Activated CD4-positive, alpha-beta memory T cell treated with anti-CD3 and anti-CD28 coated beads, Interleukin-2, amount 10 ng/mL, durations not matched to agents 7 days and 5 days (primary cell): ENCODE data around the gene SLC14A1. TPM values are rescaled to one million over a fixed set of nuclear protein-coding genes. Genes with fewer than 3 reads are reported as not detected.

Experiments used
- CTCF ChIA-PET: fragments of 350-600 bp; sonication (Branson Sonifier 250); formaldehyde crosslinking; loops from one replicate; lab custom pipeline; 2021; ENCODE audit warnings: antibody characterized with exemption, inconsistent platforms; lab: Charles Lee
- POLR2A ChIA-PET: fragments of 350-600 bp; sonication (Branson Sonifier 250); formaldehyde crosslinking; loops from one replicate; lab custom pipeline; 2021; ENCODE audit warnings: antibody characterized with exemption; lab: Charles Lee
- DNase-seq: peaks from one replicate; pipeline ENCODE4 v3.0.0-alpha.2; 2020
- H3K27ac Mint-ChIP-seq: one replicate; pipeline ENCODE4 v1.8.0; 2021; ENCODE audit warnings: mild to moderate bottlenecking, mixed read lengths
- H3K27me3 Mint-ChIP-seq: one replicate; pipeline ENCODE4 v1.8.0; 2021; ENCODE audit warnings: mixed read lengths
- H3K36me3 Mint-ChIP-seq: one replicate; pipeline ENCODE4 v1.8.0; 2021; ENCODE audit warnings: low read depth, mixed read lengths
- H3K4me1 Mint-ChIP-seq: one replicate; pipeline ENCODE4 v1.8.0; 2021; ENCODE audit warnings: mixed read lengths
- H3K4me3 Mint-ChIP-seq: one replicate; pipeline ENCODE4 v1.8.0; 2021; ENCODE audit warnings: mild to moderate bottlenecking, mixed read lengths
- H3K9me3 Mint-ChIP-seq: one replicate; pipeline ENCODE4 v1.8.0; 2021; ENCODE audit warnings: mixed read lengths
- total RNA-seq, 2 experiments: library from RNA; stranded (reverse); gene quantifications; one replicate each; pipeline ENCODE4 v1.2.3, GENCODE V29; 2021

SLC14A1 gene
- total RNA-seq, 2 experiments from 2014 or later: 1.5 to 2.7 TPM

DNA sequence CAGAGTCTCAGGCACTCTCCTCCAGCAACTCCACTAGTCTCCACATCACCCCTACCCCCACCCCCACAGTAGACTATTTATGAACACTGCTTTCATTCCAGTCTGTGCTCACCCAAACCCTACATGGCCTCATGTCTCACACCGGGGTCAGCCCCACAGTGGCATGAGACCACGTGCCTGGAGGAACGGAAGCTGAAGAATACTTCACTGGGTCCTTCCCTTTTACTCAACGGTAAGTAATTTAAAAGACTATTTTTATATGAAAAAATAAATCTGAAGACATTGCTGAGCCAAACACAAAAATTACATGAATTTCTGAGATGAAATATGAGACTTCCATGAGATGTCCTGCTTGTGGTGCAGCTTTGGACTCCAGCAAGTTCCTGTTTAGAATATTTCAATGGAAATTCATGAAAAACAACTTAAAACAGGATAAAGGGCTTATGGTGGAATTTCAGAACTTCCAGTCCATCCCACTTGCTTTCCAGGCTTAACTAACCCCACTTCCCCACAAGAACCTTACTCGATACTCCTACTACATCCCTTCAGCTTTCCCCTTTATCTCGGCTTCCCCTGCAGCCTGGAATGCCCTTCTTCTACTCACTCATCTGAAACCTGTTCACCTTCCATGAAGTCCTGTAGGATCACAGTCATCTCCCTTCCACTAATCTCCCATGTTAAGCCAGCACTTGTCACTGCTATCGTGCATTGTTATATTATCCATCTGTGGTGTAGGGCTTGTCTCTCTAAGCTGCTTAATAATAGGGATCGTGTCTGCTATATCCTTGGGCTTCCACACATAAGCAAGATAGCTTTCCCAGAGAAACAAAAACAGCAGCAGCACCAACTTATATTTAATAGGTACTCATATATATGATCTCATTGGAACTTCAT lies 47.9 kb downstream of the SLC14A1 start:
- H3K27me3 Mint-ChIP-seq: peaks cover 49% of the 10 kb centered on the region
- CTCF ChIA-PET: no interaction called here
- peaks cover 23% of the 10 kb centered on the region for H3K4me1 Mint-ChIP-seq

DNA sequence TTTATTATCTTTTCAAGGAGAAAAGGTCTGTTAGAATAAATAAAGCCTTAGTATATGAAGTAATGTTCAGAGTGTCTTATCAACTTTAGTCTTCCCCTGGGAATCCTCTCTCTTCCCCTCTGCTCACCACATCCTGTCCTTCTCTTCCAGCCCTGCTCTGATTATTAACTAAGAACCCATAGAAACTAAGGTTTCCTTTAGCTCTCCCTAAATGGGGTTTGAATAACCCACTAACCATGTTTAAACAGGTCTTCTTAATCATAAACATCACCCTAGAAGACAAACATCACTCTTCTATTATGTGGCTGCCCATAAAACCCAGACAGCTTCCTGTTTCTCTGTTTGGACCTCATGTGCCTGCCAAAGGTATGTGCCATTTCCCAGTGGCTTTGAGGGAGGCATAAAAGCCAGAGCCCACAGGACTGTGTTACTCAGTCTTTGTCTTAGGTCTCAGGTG lies 50.1 kb downstream of the SLC14A1 start:
- Mint-ChIP-seq H3K9me3 (no peaks in the 10 kb centered on the region), H3K4me3 (no peak overlapping the region), H3K27me3 (peaks cover 54% of the 10 kb centered on the region), H3K4me1 (peaks cover 23% of the 10 kb centered on the region), H3K27ac (no peak overlapping the region), H3K36me3 (no peaks in the 10 kb centered on the region)
- POLR2A ChIA-PET: no interaction called here
- no peak for DNase-seq
- CTCF ChIA-PET: interaction anchor here (2.3 kb wide), 1 partner anchor 109 kb away, joined by 7 read pairs; no protein-coding TSS in a partner anchor

More for the DNA sequence above, 47.9 kb downstream of the SLC14A1 start:
- H3K9me3 Mint-ChIP-seq: no peaks in the 10 kb centered on the region
- H3K27ac Mint-ChIP-seq: no peak overlapping the region
- H3K4me3 Mint-ChIP-seq: no peak overlapping the region
- H3K36me3 Mint-ChIP-seq: no peaks in the 10 kb centered on the region
- no peak for DNase-seq
- POLR2A ChIA-PET: no interaction called here

DNA sequence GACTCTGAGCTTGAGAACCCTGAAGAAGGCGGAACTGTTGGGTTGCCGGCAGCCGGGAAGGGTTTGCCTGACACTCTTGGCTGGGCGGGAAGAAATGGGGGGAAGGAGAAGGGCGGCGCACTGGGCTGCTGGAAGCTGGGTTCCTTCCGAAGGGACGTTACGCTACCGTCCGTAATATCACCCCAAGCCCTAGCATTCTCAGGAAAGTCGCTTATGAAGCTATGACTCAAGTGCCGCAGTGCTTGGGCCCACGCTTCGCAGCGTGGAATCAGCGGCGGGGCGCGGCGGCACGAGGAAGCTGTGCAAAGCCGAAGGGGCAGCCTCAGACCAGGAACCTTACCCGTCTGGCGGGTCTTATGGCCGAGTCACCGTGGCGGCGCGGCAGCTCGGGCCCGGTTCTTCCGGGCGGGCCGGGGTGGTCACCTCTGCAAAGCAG lies 51.3 kb downstream of the SLC14A1 start:
- H3K27ac Mint-ChIP-seq: no peak overlapping the region
- POLR2A ChIA-PET: interaction anchor here (0.9 to 1.1 kb wide), 2 partner anchors 10 to 87 kb away, joined by 3 read pairs; no protein-coding TSS in a partner anchor

DNA sequence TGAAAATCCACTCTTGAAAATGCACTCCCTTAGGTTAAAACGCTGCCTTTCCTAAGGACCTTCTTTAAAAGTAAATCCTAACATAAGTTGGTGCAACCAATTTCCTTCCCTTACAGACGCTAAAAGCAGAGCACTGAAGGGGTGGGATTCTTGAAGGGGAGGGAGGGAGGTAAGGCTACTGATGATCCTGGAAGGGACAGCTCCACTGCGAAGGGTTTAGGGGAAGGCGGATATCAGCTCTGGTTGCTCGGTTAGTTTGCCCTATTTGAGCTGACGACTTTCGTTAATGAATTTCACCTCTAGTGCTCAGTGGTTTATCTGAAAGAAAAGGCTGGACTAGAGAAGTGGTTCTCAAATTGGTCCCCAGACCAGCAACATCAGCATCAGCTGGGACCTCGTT lies 51.8 kb downstream of the SLC14A1 start:
- CTCF ChIA-PET: interaction anchor here (0.9 to 2.3 kb wide), 3 partner anchors 11 to 298 kb away, joined by 3 to 7 read pairs (median 4); no protein-coding TSS in a partner anchor
- Mint-ChIP-seq H3K27me3 (peaks cover 45% of the 10 kb centered on the region), H3K4me1 (peaks cover 21% of the 10 kb centered on the region), H3K9me3 (no peaks in the 10 kb centered on the region), H3K4me3 (peak overlapping the region; percentile 68), H3K36me3 (no peaks in the 10 kb centered on the region), H3K27ac (no peak overlapping the region)
- POLR2A ChIA-PET: interaction anchor here (0.9 to 1.1 kb wide), 2 partner anchors 9 to 88 kb away, joined by 3 read pairs; no protein-coding TSS in a partner anchor
- DNase-seq: no peak

More for the DNA sequence above, 51.3 kb downstream of the SLC14A1 start:
- DNase-seq: peak; percentile 53
- Mint-ChIP-seq H3K4me3 (peak overlapping the region; percentile 68), H3K36me3 (no peaks in the 10 kb centered on the region), H3K9me3 (no peaks in the 10 kb centered on the region), H3K27me3 (peaks cover 47% of the 10 kb centered on the region), H3K4me1 (peaks cover 23% of the 10 kb centered on the region)
- CTCF ChIA-PET: interaction anchor here (0.6 to 2.3 kb wide), 4 partner anchors 11 to 298 kb away, joined by 3 to 7 read pairs (median 4); no protein-coding TSS in a partner anchor

DNA sequence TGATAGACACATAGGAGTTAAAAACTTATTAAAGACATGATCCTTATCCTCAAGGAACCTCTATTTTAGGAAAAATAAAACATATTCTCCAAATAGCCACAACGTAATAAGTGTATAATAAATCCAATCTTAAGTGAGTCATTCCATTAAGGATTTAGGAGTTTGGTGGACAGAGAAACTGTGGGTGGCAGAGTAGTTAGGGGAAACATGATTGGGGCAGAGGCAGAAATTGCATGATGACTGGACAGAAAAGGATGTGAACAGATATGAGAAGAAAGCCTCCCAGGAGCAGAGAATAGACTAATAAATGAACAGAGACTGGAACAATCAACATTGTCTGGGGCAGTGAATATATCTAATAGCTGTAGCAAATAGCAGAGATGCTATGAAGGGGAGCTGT lies 53.4 kb downstream of the SLC14A1 start:
- ChIA-PET CTCF (no interaction called here), POLR2A (no interaction called here)
- H3K27ac Mint-ChIP-seq: no peak overlapping the region
- no peaks in the 10 kb centered on the region for H3K36me3 Mint-ChIP-seq
- H3K27me3 Mint-ChIP-seq: peaks cover 40% of the 10 kb centered on the region
- H3K4me3 Mint-ChIP-seq: no peak overlapping the region
- H3K9me3 Mint-ChIP-seq: no peaks in the 10 kb centered on the region
- no peak for DNase-seq
- H3K4me1 Mint-ChIP-seq: peaks cover 18% of the 10 kb centered on the region

DNA sequence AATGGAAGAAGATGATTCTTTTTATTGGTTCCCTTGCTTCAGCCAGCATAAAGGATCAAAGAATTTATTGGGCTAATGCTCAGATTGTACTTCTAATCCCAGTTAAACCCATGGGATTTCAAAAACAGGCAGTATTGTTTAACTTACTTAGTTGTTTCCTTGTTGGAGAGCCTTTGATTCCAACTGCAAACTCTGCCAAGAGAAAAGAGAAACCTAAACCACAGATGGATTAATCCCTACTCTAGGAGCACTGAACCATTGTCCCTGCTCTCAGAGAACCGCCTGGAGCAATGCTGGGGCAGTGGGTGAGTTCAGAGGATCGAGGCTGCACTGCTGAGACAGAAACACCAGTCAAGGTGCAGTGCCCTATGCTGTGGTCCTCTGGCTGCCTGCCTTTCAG lies 56.6 kb downstream of the SLC14A1 start:
- no peak overlapping the region for H3K4me3 Mint-ChIP-seq
- no peaks in the 10 kb centered on the region for H3K9me3 Mint-ChIP-seq
- peaks cover 25% of the 10 kb centered on the region for H3K27me3 Mint-ChIP-seq
- no peak overlapping the region for H3K27ac Mint-ChIP-seq
- DNase-seq: no peak
- ChIA-PET CTCF (interaction anchor here (0.6 kb wide), 1 partner anchor 396 kb away, joined by 3 read pairs; no protein-coding TSS in a partner anchor), POLR2A (no interaction called here)
- H3K36me3 Mint-ChIP-seq: no peaks in the 10 kb centered on the region
- H3K4me1 Mint-ChIP-seq: peaks cover 2% of the 10 kb centered on the region

DNA sequence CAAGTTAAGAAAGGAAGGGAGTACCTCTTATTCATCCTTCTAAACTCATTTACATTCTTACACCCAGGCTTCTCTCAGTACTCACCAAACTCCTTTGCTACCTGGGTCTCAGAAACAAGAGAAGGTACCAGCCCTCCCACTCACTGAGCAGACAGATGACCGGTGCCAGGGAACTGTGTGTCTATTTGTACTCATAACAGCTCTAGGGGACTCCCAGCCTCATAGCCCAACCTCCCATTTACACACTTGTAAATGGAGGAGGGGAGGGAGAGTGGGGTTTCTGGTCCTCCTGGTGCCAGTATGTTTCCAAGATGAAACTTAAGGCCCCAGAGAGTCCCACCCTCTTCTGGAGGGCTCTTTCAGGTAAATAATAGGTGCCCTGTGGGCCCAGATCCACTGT lies 58.7 kb downstream of the SLC14A1 start:
- Mint-ChIP-seq H3K4me3 (no peak overlapping the region), H3K9me3 (no peaks in the 10 kb centered on the region), H3K27ac (no peak overlapping the region), H3K36me3 (no peaks in the 10 kb centered on the region), H3K4me1 (peaks cover 2% of the 10 kb centered on the region), H3K27me3 (peaks cover 12% of the 10 kb centered on the region)
- CTCF ChIA-PET: no interaction called here
- POLR2A ChIA-PET: no interaction called here
- no peak for DNase-seq

DNA sequence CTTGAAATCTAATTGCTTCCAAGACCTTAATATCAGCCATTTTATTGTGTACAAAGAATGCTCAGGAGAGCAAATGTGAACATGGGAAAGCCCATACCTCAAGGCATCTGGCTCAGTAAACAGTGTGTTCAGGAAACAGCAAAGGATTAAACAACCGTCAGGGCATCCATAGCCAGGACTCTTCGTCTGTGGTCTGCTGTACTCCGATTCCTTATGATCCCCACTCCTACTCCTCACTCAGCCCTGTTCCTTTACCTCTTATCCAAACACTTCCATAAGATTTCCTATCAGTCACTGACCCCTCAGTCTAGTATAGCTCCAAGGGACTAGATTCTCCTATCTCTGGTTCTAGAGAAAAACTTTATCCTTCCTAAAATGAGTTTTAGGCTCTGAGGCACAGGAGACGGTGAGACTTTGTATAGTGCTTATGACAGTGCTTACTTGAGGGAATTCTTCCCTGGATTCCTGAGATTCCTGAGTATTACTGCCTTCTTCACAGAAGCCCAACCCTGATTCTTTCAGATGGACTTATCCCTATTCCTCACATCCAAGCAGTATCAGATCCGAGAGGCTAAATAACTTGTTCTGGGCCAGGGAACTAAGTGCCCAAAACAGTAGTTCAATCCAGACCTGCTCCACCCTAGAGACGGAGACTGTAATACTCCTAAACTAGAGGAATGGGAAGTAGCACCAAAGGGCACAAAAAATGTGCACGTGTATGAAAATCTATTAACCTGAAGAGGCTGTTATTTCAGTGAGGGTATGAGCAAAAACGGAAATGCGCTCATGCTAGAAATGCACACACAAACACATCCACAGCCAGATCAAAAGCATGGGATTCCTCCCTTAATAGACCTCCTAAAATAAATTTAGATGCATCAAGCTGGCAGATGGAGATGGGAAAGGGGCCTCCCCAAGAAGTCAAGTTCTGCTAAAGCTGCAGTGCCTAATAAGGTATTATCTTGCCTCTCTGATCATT lies 59.4 kb downstream of the SLC14A1 start:
- peaks cover 2% of the 10 kb centered on the region for H3K4me1 Mint-ChIP-seq
- no peaks in the 10 kb centered on the region for H3K36me3 Mint-ChIP-seq
- ChIA-PET POLR2A (no interaction called here), CTCF (no interaction called here)
- DNase-seq: no peak
- H3K4me3 Mint-ChIP-seq: no peak overlapping the region
- no peak overlapping the region for H3K27ac Mint-ChIP-seq
- H3K27me3 Mint-ChIP-seq: peaks cover 12% of the 10 kb centered on the region
- no peaks in the 10 kb centered on the region for H3K9me3 Mint-ChIP-seq

DNA sequence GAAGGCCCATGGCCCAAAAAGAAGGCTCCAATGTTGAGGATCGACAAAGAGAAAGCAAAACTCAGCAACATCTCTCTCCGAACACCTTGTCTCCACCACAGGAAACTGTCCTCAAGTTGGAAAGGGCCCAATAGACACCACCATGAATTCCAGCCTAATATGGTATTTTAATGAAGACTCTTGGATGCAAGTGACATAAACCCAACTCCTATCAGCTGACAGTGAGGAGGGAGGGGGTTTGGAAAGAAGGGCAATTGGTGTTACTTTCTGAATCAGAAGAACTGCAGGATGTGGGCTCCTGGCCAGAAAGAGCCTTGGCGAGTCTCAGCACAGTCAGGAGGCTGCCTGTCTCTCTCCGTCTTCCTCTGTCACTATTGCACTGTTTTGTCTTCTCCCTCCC lies 61.2 kb downstream of the SLC14A1 start:
- ChIA-PET POLR2A (interaction anchor here (1.0 kb wide), 1 partner anchor 10 kb away, joined by 3 read pairs; no protein-coding TSS in a partner anchor), CTCF (no interaction called here)
- H3K27me3 Mint-ChIP-seq: peaks cover 5% of the 10 kb centered on the region
- no peaks in the 10 kb centered on the region for H3K36me3 Mint-ChIP-seq
- peak overlapping the region; percentile 41 for H3K27ac Mint-ChIP-seq
- H3K4me1 Mint-ChIP-seq: peaks cover 2% of the 10 kb centered on the region
- no peaks in the 10 kb centered on the region for H3K9me3 Mint-ChIP-seq
- H3K4me3 Mint-ChIP-seq: peak overlapping the region; percentile 34
- peak; percentile 42 for DNase-seq

DNA sequence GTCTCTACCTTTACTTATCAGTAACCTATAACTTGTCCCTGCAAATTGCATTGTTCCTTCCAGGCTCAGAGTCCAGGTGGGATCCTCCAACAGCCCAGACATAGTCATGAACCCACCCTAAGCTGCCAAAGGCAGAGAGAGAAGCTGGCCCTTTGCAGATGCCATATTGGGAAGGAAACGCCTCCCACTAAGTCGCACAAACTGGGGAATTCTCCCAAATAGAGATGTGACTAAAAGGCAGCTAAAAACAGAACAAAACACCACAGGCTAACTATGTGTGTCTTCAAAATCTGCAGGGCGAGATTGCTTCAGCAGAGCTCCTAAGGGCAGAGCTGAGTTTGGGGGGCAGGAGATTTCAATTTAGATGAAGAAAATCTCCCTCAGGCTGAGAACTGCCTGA lies 63.0 kb downstream of the SLC14A1 start:
- CTCF ChIA-PET: no interaction called here
- DNase-seq: no peak
- Mint-ChIP-seq H3K36me3 (no peaks in the 10 kb centered on the region), H3K4me3 (no peak overlapping the region), H3K4me1 (peaks cover 2% of the 10 kb centered on the region), H3K27me3 (no peaks in the 10 kb centered on the region), H3K27ac (no peak overlapping the region), H3K9me3 (no peaks in the 10 kb centered on the region)
- POLR2A ChIA-PET: no interaction called here

DNA sequence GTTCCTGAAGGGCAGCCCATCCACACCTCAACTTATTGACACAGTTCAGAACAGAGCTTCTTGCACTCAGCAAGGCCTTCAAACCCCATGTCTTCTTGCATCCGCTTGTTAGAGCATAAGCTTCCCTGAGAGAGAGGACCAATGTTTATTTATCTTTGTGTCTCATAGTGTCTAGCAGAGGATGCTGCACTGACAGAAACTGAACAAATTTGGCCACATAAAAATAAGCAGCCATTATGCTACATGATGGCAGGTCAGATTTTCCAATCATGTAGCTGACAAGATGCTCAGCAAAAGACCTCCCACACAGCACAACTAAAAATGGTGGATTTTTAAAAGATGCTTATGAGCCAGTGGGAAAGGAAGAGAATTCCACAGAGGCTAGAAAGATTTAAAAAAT lies 63.4 kb downstream of the SLC14A1 start:
- Mint-ChIP-seq H3K4me1 (peaks cover 2% of the 10 kb centered on the region), H3K4me3 (no peak overlapping the region), H3K27me3 (no peaks in the 10 kb centered on the region), H3K27ac (no peak overlapping the region), H3K36me3 (no peaks in the 10 kb centered on the region), H3K9me3 (no peaks in the 10 kb centered on the region)
- CTCF ChIA-PET: interaction anchor here (0.7 kb wide), 1 partner anchor 192 kb away, joined by 6 read pairs; no protein-coding TSS in a partner anchor
- no peak for DNase-seq
- POLR2A ChIA-PET: no interaction called here

DNA sequence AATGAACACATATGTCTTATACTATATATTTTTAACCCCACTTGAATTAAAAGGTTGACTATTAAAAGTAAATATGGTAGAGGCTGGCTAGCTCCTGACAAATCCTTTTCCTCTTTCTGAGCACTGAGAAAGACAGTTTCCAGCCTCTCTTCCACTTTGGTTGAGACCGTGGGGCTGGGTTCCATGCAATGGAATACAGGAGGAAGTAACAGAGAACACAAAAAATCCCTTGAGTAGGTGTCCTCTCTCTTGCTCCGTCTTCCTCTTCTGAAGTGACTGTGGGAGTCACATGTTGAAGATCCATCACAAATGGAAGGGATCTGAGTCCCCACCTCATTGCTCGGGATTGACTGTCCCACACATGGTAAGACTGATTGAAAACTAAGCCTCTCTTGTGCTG lies 64.9 kb downstream of the SLC14A1 start:
- DNase-seq: no peak
- POLR2A ChIA-PET: no interaction called here
- H3K9me3 Mint-ChIP-seq: no peaks in the 10 kb centered on the region
- no peak overlapping the region for H3K27ac Mint-ChIP-seq
- H3K27me3 Mint-ChIP-seq: no peaks in the 10 kb centered on the region
- no peak overlapping the region for H3K4me3 Mint-ChIP-seq
- no peaks in the 10 kb centered on the region for H3K36me3 Mint-ChIP-seq
- CTCF ChIA-PET: interaction anchor here (1.1 kb wide), 1 partner anchor 285 kb away, joined by 3 read pairs; no protein-coding TSS in a partner anchor
- H3K4me1 Mint-ChIP-seq: peaks cover 2% of the 10 kb centered on the region
